Measurements from ENCODE around the gene CLDN6. TPM values are rescaled to one million over a fixed set of nuclear protein-coding genes. Genes with fewer than 3 reads are reported as not detected.
A peak's percentile ranks its signal among the peaks of the same experiment; 100 is the strongest.

The CLDN6 gene
- total RNA-seq, 1 donor from 2014 or later, result 257 TPM

- Mint-ChIP-seq H3K27me3 (ENCODE audit: low read depth) (no peaks in the 10 kb centered on the region), H3K27ac (no peak overlapping the region), H3K9me3 (no peaks in the 10 kb centered on the region), H3K4me1 (peaks cover 28% of the 10 kb centered on the region), H3K4me3 (no peak overlapping the region), H3K36me3 (no peaks in the 10 kb centered on the region)
- no peak for TF ChIP-seq CTCF (IDR thresholded peaks at IDR 0.05; ENCODE audit: unreplicated experiment)
- DNase-seq (ENCODE audit: low spot score in 2 of 2, unreplicated experiment in 2 of 2), result no peak
These were observed 25.5 kb downstream of the CLDN6 start for GRCh38 chr16:2992383-2993081.

- no peaks in the 10 kb centered on the region for H3K9me3 Mint-ChIP-seq
- no peak for DNase-seq (ENCODE audit: low spot score in 2 of 2, unreplicated experiment in 2 of 2)
- peaks cover 30% of the 10 kb centered on the region for H3K4me1 Mint-ChIP-seq
- H3K4me3 Mint-ChIP-seq, result no peak overlapping the region
- no peak for TF ChIP-seq CTCF (IDR thresholded peaks at IDR 0.05; ENCODE audit: unreplicated experiment)
- H3K27me3 Mint-ChIP-seq (ENCODE audit: low read depth), result no peaks in the 10 kb centered on the region
- no peaks in the 10 kb centered on the region for H3K36me3 Mint-ChIP-seq
- H3K27ac Mint-ChIP-seq, result no peak overlapping the region
These were observed 26.3 kb downstream of the CLDN6 start for GRCh38 chr16:2991566-2992261.

GRCh38 chr16:2990891-2991290 is 27.1 kb downstream of the CLDN6 start:
- peaks cover 32% of the 10 kb centered on the region for H3K4me1 Mint-ChIP-seq
- DNase-seq (ENCODE audit: low spot score in 2 of 2, unreplicated experiment in 2 of 2), result no peak
- H3K36me3 Mint-ChIP-seq, result no peaks in the 10 kb centered on the region
- H3K27me3 Mint-ChIP-seq (ENCODE audit: low read depth), result no peaks in the 10 kb centered on the region
- no peaks in the 10 kb centered on the region for H3K9me3 Mint-ChIP-seq
- no peak for TF ChIP-seq CTCF (IDR thresholded peaks at IDR 0.05; ENCODE audit: unreplicated experiment)
- H3K4me3 Mint-ChIP-seq, result no peak overlapping the region
- H3K27ac Mint-ChIP-seq, result no peak overlapping the region

- no peak for TF ChIP-seq CTCF (IDR thresholded peaks at IDR 0.05; ENCODE audit: unreplicated experiment)
These were observed 29.3 kb downstream of the CLDN6 start for GRCh38 chr16:2988590-2989099.

GRCh38 chr16:2987833-2988232 is 30.1 kb downstream of the CLDN6 start:
- no peak for DNase-seq (ENCODE audit: low spot score in 2 of 2, unreplicated experiment in 2 of 2)

More at GRCh38 chr16:2988590-2989099, 29.3 kb downstream of the CLDN6 start:
- Mint-ChIP-seq H3K4me1 (peaks cover 32% of the 10 kb centered on the region), H3K4me3 (no peak overlapping the region), H3K27ac (peak overlapping the region; percentile 39), H3K36me3 (no peaks in the 10 kb centered on the region), H3K27me3 (ENCODE audit: low read depth) (peaks cover 2% of the 10 kb centered on the region), H3K9me3 (no peaks in the 10 kb centered on the region)
- DNase-seq (ENCODE audit: low spot score in 2 of 2, unreplicated experiment in 2 of 2), result no peak

More at GRCh38 chr16:2987833-2988232, 30.1 kb downstream of the CLDN6 start:
- H3K9me3 Mint-ChIP-seq, result no peaks in the 10 kb centered on the region
- H3K4me1 Mint-ChIP-seq, result peaks cover 32% of the 10 kb centered on the region
- H3K27me3 Mint-ChIP-seq (ENCODE audit: low read depth), result peaks cover 2% of the 10 kb centered on the region
- no peaks in the 10 kb centered on the region for H3K36me3 Mint-ChIP-seq
- H3K4me3 Mint-ChIP-seq, result no peak overlapping the region
- H3K27ac Mint-ChIP-seq, result no peak overlapping the region
- no peak for TF ChIP-seq CTCF (IDR thresholded peaks at IDR 0.05; ENCODE audit: unreplicated experiment)
